HepG2 (cell line): ENCODE measurements around the gene AGAP1. TPM values are rescaled to one million over a fixed set of nuclear protein-coding genes. Genes with fewer than 3 reads are reported as not detected.

Experiments
- ATF7 ChIP-seq, 2 experiments: fragments of 450-650 bp in 1 of 2; sonication (generic) in 1 of 2; formaldehyde crosslinking in 1 of 2; IDR thresholded peaks; 2 replicates each; pipeline versions ENCODE4 v1.4.0 to v1.6.1; 2016 to 2020; ENCODE audit warnings: antibody characterized with exemption in 1 of 2, mild to moderate bottlenecking in 1 of 2, missing genetic modification reagents in 1 of 2
- CREBL2 ChIP-seq: sonication (generic); formaldehyde crosslinking; IDR thresholded peaks from 2 replicates; pipeline ENCODE4 v1.8.1; 2023; ENCODE audit warnings: missing genetic modification reagents, mild to moderate bottlenecking, borderline replicate concordance
- ESRRA ChIP-seq: sonication (generic); formaldehyde crosslinking; IDR thresholded peaks from 2 replicates; pipeline ENCODE4 v1.5.1; 2020; ENCODE audit warnings: mild to moderate bottlenecking, low read depth, missing genetic modification reagents
- MXD1 ChIP-seq: sonication (generic); formaldehyde crosslinking; IDR thresholded peaks from 2 replicates; pipeline ENCODE4 v1.4.0; 2020; ENCODE audit warnings: mild to moderate bottlenecking, missing genetic modification reagents
- RELA ChIP-seq: sonication (generic); formaldehyde crosslinking; IDR thresholded peaks from 2 replicates; pipeline ENCODE4 v1.4.0; 2020; ENCODE audit warnings: missing genetic modification reagents
- SRSF1 ChIP-seq: fragments of 200-400 bp; formaldehyde crosslinking; optimal IDR thresholded peaks from 2 replicates; pipeline ENCODE3; 2017; ENCODE audit warnings: mild to moderate bottlenecking, low read depth, low read length, moderate library complexity
- TRAFD1 ChIP-seq: sonication (generic); formaldehyde crosslinking; IDR thresholded peaks from 2 replicates; pipeline ENCODE4 v1.5.1; 2020; ENCODE audit warnings: missing genetic modification reagents, mild to moderate bottlenecking, borderline replicate concordance
- ZNF572 ChIP-seq: sonication (generic); formaldehyde crosslinking; IDR thresholded peaks from 2 replicates; pipeline ENCODE4 v1.5.1; 2020; ENCODE audit warnings: mild to moderate bottlenecking, missing genetic modification reagents
- ZNF646 ChIP-seq: sonication (generic); formaldehyde crosslinking; IDR thresholded peaks from 2 replicates; pipeline ENCODE4 v1.9.0; 2021; ENCODE audit warnings: mild to moderate bottlenecking, missing genetic modification reagents
- ZNF879 ChIP-seq: sonication (generic); formaldehyde crosslinking; IDR thresholded peaks from 2 replicates; pipeline ENCODE4 v1.8.1; 2023; ENCODE audit warnings: missing genetic modification reagents
- ZSCAN5A ChIP-seq: sonication (generic); formaldehyde crosslinking; IDR thresholded peaks from 2 replicates; pipeline ENCODE4 v1.8.0; 2022; ENCODE audit warnings: mild to moderate bottlenecking, missing genetic modification reagents, borderline replicate concordance
- polyA plus RNA-seq, 8 experiments: library from polyadenylated mRNA; depleted of rRNA in 3 of 8; stranded (reverse) in 7 of 8; unstranded in 1 of 8; fragments of >200 nt; fragmentation: Illumina TruSeq in 4 of 8; extraction: Trizol in 4 of 8; gene quantifications; 2 replicates each; pipeline versions ENCODE4 v1.2.1 to v1.2.3, GENCODE V29; 2011 to 2016; ENCODE audit warnings: low read depth in 4 of 8, missing spikeins in 1 of 8, mixed read lengths in 1 of 8; ENCODE audit not compliant: insufficient read depth in 1 of 8
- total RNA-seq, 5 experiments: library from RNA; depleted of rRNA; stranded (reverse); fragments of >200 nt; fragmentation: Illumina TruSeq; extraction: Trizol; gene quantifications; 2 replicates each; pipeline ENCODE4 v1.2.3, GENCODE V29; 2016; ENCODE audit warnings: low read depth in 1 of 5

Gene AGAP1
- total and polyA plus RNA-seq, 2 of the 13 experiments (the other 11 are each of a cell fraction or from before 2014, with no cell fraction given), result 21.2 to 32.7 TPM

- TF ChIP-seq ZNF572 (CRISPR knock-in tag) (no peak), ATF7 (IDR thresholded peaks at IDR 0.05) (no peak), ATF7 (CRISPR knock-in tag; IDR thresholded peaks at IDR 0.05) (no peak), MXD1 (CRISPR knock-in tag) (no peak), TRAFD1 (CRISPR knock-in tag) (no peak), CREBL2 (no peak), ZSCAN5A (no peak), SRSF1 (no peak), RELA (CRISPR knock-in tag) (no peak), ZNF879 (CRISPR knock-in tag) (no peak), ZNF646 (CRISPR knock-in tag) (no peak), ESRRA (no peak)
Observed at GRCh38 chr2:236063994-236064393, 570.2 kb downstream of the AGAP1 start (continued).
